22Rv1 (cell line): ENCODE measurements around the gene ZNF776.

Experiments
- ZFX ChIP-seq: fragments of 450-650 bp; IDR thresholded peaks from 2 replicates; pipeline ENCODE4 v1.6.1; 2017; ENCODE audit warnings: antibody characterized with exemption, borderline replicate concordance
- TF ChIP-seq, protein P1 (sequence below): fragments of 450-650 bp; IDR thresholded peaks from 2 replicates; pipeline ENCODE4 v1.5.1; 2017; ENCODE audit warnings: mild to moderate bottlenecking

- TF ChIP-seq, protein P1, sequence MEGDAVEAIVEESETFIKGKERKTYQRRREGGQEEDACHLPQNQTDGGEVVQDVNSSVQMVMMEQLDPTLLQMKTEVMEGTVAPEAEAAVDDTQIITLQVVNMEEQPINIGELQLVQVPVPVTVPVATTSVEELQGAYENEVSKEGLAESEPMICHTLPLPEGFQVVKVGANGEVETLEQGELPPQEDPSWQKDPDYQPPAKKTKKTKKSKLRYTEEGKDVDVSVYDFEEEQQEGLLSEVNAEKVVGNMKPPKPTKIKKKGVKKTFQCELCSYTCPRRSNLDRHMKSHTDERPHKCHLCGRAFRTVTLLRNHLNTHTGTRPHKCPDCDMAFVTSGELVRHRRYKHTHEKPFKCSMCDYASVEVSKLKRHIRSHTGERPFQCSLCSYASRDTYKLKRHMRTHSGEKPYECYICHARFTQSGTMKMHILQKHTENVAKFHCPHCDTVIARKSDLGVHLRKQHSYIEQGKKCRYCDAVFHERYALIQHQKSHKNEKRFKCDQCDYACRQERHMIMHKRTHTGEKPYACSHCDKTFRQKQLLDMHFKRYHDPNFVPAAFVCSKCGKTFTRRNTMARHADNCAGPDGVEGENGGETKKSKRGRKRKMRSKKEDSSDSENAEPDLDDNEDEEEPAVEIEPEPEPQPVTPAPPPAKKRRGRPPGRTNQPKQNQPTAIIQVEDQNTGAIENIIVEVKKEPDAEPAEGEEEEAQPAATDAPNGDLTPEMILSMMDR, result no peak
- TF ChIP-seq ZFX, result no peak
These were observed 40.3 kb upstream of the ZNF776 start for GRCh38 chr19:57706346-57706745.
